Heart left ventricle (tissue), 13 donors: ENCODE measurements around the gene VCP.

Source experiments
- CTCF ChIP-seq, 12 donors: fragments of 200-600 bp; sonication (generic) in 4 of 12; IDR thresholded peaks; one replicate each; pipeline versions ENCODE4 v1.5.0 to v1.8.0; 2018 to 2022; ENCODE audit warnings: antibody characterized with exemption in 12 of 12, mild to moderate bottlenecking in 5 of 12
- POLR2A ChIP-seq, 2 donors: fragments of 450-650 bp; IDR thresholded peaks; one replicate each; pipeline ENCODE4 v1.6.1; 2017; ENCODE audit warnings: antibody characterized with exemption in 2 of 2, mild to moderate bottlenecking in 2 of 2, moderate library complexity in 2 of 2
- donor health status: ischemic (EF 13 %, LVEDD 7.1; RV severe dilation, severe dysfunction).
- donor health status: DM: no; HTN: yes; CAD: no.
- donor health status: DM: no; HTN: no; CAD: no.
- donor health status: ischemic (EF 25% LVEDD 6.9; RV normal size, moderate dysfunction).
- donor health status: ischemic (EF 25% LVEDD 5.7; RV mildly dilated, moderate dysfunction).
- donor health status: ischemic (EF 35%, LVEDD 5.7; RV mildly dilated, moderate dysfunction).
- donor health status: nonischemic (EF 11% LVEDD 7.7; RV severe dilation, severe dysfunction).
- donor health status: DM: yes; HTN: yes; CAD: no.
- donor health status: PGD.
- donor health status: ischemic (EF 29% LVEDD 5.4; RV normal size, mild dysfunction).
- donor health status: nonischemic (EF 23%, LVEDD 6.1; RV moderate dilation, normal function).

DNA sequence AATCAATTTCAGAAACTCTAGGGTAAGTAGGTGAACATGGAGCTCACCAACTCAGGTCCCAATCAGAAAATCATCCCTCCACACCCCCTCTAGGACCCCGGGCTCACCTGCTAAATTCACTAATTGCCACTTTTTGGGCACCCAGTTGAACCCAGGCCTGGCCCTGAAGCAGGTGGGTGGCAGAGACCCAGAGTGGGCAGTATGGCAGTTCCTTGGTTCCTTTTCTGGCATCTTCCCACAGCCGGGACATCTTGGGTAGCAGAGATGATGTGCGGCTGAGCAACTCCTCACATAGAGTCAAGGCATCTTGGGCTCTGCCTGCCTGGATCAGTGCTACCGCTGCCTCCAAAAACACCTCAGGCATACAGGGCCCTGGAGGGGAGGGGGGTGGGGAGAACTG lies 2.9 kb upstream of the VCP start:
- no peak for TF ChIP-seq CTCF (IDR thresholded peaks at IDR 0.05)
- TF ChIP-seq POLR2A (IDR thresholded peaks at IDR 0.05), result no peak
